GM12875 (cell line): Measurements from ENCODE around the gene LBHD2.

Experiments
- H3K4me3 ChIP-seq: one replicate; pipeline ENCODE4 v1.5.1; 2011; ENCODE audit warnings: low read depth, low read length, control low read depth
- TF ChIP-seq, protein P1 (sequence below): IDR thresholded peaks from 2 replicates; pipeline ENCODE4 v1.5.1; 2011; ENCODE audit warnings: low read depth, mild to moderate bottlenecking, control low read depth, inconsistent platforms, low read length, moderate library complexity, borderline replicate concordance; ENCODE audit not compliant: insufficient read depth

LBHD2 gene

DNA sequence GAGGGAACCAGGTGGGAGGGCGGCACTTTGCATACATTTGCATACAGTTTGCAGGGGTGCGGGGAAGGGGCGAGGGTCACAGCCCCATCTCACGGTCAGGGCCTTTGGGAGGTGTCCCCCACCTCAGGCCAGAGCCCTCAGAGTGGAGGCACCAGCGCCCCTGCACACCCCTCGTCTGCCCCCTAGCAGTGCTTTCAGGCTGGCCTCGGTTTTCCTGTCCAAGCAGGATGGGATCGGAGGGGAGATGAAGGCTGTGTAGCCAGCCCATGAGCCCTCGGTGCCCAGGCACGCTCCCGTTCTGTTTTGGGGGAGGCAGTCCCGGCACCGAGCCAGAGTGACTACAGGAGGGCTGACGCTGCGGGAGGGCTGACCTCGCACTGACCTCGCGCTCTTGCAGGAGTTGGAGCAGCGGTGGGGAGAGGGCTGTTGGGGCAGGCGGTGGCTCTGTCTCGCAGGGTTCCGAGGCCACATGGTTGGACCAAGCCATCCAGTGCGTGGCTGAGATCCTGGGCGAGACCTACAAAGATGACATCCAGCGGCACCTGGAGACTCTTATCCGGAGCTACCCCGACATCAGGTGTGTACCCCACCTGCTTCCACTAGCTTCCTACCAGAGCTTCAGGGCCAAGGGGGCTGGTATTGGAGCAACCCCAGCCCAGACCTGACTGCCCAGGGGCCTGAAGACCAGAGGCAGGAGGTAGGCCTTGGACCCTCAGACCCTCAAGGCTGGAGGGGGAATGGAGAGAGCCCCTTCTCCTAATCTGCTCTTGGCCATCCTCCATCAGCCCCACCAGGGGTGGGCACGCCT, 24.1 kb downstream of the LBHD2 start:
- TF ChIP-seq, protein P1, sequence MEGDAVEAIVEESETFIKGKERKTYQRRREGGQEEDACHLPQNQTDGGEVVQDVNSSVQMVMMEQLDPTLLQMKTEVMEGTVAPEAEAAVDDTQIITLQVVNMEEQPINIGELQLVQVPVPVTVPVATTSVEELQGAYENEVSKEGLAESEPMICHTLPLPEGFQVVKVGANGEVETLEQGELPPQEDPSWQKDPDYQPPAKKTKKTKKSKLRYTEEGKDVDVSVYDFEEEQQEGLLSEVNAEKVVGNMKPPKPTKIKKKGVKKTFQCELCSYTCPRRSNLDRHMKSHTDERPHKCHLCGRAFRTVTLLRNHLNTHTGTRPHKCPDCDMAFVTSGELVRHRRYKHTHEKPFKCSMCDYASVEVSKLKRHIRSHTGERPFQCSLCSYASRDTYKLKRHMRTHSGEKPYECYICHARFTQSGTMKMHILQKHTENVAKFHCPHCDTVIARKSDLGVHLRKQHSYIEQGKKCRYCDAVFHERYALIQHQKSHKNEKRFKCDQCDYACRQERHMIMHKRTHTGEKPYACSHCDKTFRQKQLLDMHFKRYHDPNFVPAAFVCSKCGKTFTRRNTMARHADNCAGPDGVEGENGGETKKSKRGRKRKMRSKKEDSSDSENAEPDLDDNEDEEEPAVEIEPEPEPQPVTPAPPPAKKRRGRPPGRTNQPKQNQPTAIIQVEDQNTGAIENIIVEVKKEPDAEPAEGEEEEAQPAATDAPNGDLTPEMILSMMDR = no peak
- H3K4me3 ChIP-seq = no peak overlapping the region

DNA sequence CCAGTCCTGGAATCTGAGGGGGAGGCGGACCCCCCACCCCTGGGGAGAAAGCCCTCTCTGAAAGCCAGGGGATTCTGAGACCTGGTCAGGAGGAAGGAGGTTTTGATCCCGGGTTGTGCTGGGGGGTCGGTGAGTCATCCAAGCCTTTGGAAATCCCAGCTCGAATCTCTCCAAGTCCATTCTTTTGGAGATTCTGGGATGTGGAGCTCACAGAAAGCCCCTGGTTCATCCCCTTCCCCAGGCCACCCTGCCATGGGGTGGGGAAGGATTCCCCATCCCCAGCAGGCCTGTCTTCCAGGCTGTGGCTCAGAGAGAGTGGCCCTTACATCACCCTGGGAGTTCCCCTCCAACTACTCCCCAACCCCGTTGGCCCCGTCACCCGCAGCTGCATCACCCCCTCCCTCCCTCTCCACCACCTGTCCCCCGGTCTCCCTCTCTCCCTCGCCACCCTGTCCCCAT, 24.8 kb downstream of the LBHD2 start:
- H3K4me3 ChIP-seq = no peak overlapping the region
- TF ChIP-seq, protein P1 = no peak

DNA sequence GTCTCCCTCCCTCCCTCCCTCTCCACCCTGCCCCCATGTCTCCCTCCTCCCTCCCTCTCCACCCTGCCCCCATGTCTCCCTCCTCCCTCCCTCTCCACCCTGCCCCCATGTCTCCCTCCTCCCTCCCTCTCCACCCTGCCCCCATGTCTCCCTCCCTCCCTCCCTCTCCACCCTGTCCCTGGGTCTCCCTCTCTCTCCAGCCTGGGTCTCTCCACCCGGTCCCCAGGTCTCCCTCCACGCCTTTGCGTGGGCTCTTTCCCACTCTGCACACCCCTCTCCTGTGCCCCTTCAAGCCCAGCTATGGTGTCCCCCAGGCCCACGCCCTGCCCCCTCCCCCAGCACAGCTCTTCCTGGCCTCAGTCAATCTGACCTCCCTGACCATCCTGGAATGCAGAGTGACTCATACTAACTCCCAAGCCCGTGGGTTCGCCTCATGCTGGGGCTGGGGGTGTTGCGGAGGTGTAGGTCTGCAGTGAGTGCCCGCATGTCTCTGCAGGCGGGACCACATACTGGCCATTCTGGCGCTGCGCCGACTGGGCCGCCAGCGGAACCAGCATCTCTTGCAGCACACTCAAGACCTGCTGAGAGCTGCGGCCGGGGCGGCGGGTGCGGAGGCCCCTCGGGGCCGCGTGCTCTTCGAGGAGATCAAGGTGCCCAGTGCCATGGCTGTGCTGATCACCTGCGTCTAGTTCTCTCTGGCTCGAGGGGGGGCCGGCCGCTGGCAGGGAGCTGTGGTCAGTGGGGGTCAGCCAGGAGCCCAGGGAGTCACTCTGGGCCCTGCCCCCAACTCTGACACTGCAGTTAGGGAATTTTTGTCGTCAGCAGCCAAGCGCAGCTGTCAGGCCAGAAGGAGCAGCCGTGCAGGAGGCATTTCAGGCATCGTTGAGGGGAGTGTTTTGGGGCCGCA, 25.8 kb downstream of the LBHD2 start:
- TF ChIP-seq, protein P1 = no peak
- H3K4me3 ChIP-seq = no peak overlapping the region

DNA sequence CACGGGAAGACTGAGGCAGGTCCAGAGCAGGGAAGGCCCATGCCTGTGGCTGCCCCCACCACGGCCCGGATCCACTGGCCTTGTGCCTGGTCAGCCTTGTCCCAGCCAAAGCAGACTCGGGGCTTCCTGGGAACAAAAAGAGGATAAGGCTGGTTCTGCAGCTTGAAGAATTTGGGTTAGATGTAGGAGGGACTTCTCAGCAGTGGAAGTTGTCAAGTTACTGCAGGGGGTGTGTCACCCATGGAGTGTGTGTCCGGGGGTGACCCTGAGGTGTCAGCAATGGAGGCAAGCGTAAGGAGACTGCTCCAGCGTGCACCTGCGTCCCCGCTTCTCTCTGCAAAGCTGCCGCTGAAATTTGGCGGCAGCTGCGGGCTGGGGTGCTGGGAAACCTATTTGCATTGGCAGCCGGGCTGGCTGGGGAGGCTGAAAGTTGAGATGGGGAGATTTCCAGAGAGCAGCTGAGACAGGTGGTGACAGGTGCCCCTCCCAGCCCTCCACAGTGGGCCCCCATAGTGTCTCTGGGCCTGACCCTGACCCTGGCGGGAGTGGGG, 26.7 kb downstream of the LBHD2 start:
- TF ChIP-seq, protein P1 = no peak
- H3K4me3 ChIP-seq = no peak overlapping the region

DNA sequence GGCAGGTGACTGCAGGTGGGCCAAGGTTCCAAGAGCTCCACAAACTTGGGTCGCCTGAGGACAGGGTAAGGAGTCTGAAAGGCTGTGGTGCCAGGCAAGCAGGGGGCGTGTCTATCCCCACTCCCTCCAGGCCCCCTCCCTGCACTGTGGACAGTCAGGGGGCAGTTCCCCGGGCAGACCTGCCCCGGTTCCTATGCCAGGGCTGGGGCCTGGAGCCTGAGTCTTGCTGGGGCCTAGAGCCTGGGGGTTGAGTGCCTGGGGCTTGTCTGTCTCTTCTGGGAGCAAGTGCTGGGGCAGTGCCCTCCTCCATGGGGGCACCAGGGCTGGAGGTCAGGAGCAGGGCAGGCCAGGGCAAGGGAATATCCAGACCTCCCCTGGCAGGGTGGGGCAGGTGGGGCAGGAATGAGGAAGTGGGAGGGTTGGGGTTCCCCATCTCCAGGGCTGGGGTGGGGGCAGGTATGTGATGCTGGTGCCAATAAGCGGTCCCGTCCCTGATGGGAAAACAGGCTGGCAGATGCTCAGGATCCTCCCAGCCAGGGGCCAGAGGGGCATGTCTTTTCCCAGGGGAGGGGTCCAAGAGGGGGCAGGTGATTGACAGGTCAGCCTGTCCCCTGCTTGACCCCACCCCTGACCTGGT, 27.3 kb downstream of the LBHD2 start:
- H3K4me3 ChIP-seq = no peak overlapping the region
- TF ChIP-seq, protein P1 = no peak

DNA sequence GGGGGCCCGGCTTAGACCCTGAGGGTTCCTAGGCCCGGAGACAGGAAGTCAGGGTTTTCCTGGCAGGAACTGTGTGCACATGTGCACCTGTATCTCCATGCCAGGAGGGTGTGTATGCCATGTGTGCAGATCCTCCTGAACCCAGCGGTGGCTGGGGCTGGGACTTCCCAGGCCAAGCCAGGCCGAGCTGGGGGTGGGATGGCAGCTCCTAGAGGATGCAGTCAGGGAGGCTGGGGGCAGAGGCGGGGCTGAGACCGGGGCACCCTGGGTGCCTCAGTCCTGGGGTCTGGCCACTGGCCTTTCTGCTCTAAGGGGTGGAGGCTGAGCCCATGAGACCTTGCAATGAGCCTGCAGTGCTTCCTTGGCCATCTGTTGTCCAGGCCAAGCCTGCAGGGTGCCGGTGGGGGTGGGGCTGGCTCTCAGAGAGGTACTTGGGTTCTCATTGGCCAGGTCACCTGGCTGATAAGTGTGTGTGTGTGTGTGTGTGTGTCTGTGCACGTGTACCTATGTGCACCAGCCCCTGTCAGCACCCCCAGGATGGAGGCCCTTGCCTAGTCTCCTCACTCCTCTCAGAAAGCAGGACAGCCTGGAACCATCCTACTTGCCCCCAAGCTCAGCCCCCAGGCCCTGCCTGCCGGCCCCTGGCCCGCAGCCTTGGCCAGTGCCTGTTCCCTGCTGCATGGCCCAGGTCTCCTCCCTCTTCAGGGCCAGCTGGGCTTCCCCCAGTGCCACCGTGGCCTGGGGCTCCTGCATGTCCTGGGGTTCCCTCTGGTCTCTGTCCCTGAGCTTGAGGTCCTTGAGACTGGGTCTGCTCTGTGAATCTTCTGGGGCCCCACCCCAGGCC, 28.6 kb downstream of the LBHD2 start:
- TF ChIP-seq, protein P1 = no peak
- H3K4me3 ChIP-seq = no peak overlapping the region
